Measurements from ENCODE around the gene MAGI2.

DNA sequence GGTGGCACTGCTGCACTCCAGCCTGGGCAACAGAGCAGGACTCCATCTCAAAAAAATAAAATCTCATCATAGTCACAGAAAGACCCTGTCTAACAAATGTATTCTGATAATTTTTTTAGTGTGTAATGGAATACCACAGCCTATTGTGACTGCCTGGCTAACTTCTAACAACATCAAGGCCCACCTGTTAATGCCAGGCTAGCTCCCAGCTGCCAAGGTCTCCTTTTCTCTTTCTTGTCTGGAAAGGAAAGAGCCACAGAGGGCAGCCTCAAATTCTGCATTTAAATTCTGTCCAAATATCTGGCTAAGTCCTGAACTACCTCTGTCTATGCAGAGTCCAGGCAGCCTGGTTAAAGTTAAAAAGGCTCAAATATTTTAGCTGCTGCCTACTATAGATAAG is 700.9 kb downstream of the MAGI2 start:
- TF ChIP-seq POLR2A (IDR thresholded peaks at IDR 0.05) = no peak
- TF ChIP-seq, protein P1, sequence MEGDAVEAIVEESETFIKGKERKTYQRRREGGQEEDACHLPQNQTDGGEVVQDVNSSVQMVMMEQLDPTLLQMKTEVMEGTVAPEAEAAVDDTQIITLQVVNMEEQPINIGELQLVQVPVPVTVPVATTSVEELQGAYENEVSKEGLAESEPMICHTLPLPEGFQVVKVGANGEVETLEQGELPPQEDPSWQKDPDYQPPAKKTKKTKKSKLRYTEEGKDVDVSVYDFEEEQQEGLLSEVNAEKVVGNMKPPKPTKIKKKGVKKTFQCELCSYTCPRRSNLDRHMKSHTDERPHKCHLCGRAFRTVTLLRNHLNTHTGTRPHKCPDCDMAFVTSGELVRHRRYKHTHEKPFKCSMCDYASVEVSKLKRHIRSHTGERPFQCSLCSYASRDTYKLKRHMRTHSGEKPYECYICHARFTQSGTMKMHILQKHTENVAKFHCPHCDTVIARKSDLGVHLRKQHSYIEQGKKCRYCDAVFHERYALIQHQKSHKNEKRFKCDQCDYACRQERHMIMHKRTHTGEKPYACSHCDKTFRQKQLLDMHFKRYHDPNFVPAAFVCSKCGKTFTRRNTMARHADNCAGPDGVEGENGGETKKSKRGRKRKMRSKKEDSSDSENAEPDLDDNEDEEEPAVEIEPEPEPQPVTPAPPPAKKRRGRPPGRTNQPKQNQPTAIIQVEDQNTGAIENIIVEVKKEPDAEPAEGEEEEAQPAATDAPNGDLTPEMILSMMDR (IDR thresholded peaks at IDR 0.05) = no peak
- no peak for TF ChIP-seq POLR2AphosphoS5 (IDR thresholded peaks at IDR 0.05)
- TF ChIP-seq EP300 (IDR thresholded peaks at IDR 0.05) = no peak
